Stimulated activated CD4-positive, alpha-beta T cell treated with anti-CD3 and anti-CD28 coated beads, Interleukin-1b, Interleukin-23, amount 100 ng/mL, for 24 hours (primary cell): ENCODE data around the gene CEP162.
"Not testable (repeated sequence)": the region's sequence is repeated elsewhere in the genome, so short reads cannot be mapped to it uniquely, and the experiment has no call there.

Experiments
- DNase-seq, 4 experiments: peaks; one replicate each; pipeline ENCODE4 v3.0.0-alpha.2; 2020; ENCODE audit warnings: low read depth in 4 of 4, low spot score in 1 of 4

Gene CEP162

GRCh38 chr6:84093441-84094435 lies 133.7 kb downstream of the CEP162 start:
- no peak for DNase-seq

GRCh38 chr6:84089552-84089951 lies 137.9 kb downstream of the CEP162 start:
- DNase-seq = no peak

GRCh38 chr6:84089081-84089480 lies 138.4 kb downstream of the CEP162 start:
- DNase-seq = no peak

GRCh38 chr6:84086545-84087429 lies 140.7 kb downstream of the CEP162 start:
- DNase-seq = no peak

- DNase-seq = no peak
These were observed 141.4 kb downstream of the CEP162 start for GRCh38 chr6:84086056-84086455.

- not testable (repeated sequence) for DNase-seq
These were observed 142.7 kb downstream of the CEP162 start for GRCh38 chr6:84084705-84085104.

- no peak for DNase-seq
These were observed 144.7 kb downstream of the CEP162 start for GRCh38 chr6:84082689-84083265.

- no peak for DNase-seq
These were observed 146.2 kb downstream of the CEP162 start for GRCh38 chr6:84081222-84081621.

- no peak for DNase-seq
These were observed 149.1 kb downstream of the CEP162 start for GRCh38 chr6:84078335-84078734.

GRCh38 chr6:84077645-84078044 lies 149.8 kb downstream of the CEP162 start:
- DNase-seq = no peak

GRCh38 chr6:84074988-84075781 lies 152.3 kb downstream of the CEP162 start:
- no peak for DNase-seq
